Activated CD4-positive, CD25-positive, alpha-beta regulatory T cell (primary cell): ENCODE results near the gene STARD4.

Experiments used
- DNase-seq, 4 experiments: peaks; one replicate each; lab custom pipeline; 2025; lab: John Stamatoyannopoulos, UW

STARD4 gene

GRCh38 chr5:111472096-111472495 lies 40.2 kb downstream of the STARD4 start:
- DNase-seq, result no peak

DNA sequence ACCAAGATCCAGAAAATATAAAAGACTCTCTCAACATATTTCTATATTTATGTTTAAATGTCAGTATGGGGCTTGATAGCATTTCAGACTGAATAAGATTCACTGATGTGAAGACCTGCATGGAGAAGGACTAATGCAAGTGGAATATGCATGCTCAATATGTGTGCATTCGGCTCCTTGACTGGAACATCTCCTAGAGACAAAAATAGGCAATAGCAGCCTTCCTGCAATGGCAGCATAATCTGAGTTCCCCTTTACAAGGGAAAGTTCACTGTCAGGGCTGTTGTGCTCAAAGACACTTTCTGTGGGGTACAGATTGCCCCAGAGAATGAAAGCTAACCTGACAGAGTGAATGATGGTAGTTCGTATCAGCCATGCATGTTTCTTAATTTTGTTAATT lies 42.4 kb downstream of the STARD4 start:
- DNase-seq, result no peak

DNA sequence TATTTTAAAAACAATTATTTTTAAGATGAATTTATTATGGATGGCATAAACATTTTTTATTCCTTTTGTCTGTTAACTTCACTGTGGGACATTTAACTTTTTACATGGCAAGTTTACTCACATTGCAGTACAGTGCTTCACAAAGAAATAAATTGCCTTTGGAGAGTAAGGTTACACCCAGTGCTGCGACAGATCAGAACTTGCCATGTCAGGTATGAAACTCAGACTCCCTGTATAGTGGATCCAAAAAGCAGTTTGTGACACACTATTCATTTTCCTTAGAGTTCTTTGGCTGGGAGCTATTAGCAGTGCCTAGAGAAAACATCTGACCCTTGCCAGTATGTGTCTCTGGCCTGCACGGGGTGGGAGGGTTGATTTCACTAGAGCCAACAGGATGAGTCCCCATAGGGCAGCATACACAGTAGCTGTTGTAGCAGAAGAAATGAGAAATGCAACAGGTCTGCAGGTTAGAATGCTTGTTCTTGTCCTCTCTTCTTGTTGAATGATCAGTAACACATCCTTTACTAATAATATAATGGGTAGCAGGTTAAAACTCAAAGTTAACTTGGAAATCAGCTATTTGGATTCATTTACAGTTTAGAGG lies 42.9 kb downstream of the STARD4 start:
- no peak for DNase-seq

- peak in 1 of 4 experiments; percentile 1 for DNase-seq
Observed at GRCh38 chr5:111463311-111463710, 49.0 kb downstream of the STARD4 start.

DNA sequence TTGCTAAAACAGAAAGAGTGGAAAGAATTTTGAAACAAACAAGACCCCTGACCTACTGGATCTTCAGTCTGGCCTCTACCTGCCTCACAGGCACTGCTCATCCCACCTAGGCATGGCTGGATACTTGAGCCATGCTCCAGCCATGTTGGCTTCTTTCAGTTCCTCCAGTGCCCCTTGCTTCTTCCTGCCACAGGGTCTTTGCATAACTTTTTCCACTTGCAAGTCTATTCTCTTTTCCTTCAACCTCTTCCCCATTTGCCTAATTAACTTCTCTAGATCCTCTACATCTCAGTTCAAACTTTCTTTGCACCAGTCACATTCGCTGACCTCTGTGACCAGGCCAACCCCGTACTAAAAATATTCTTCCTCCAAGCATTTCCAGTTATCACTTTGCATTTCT lies 50.4 kb downstream of the STARD4 start:
- DNase-seq, result no peak

- no peak for DNase-seq
Observed at GRCh38 chr5:111461255-111461671, 51.1 kb downstream of the STARD4 start.

GRCh38 chr5:111454776-111455175 lies 57.6 kb downstream of the STARD4 start:
- no peak for DNase-seq

DNA sequence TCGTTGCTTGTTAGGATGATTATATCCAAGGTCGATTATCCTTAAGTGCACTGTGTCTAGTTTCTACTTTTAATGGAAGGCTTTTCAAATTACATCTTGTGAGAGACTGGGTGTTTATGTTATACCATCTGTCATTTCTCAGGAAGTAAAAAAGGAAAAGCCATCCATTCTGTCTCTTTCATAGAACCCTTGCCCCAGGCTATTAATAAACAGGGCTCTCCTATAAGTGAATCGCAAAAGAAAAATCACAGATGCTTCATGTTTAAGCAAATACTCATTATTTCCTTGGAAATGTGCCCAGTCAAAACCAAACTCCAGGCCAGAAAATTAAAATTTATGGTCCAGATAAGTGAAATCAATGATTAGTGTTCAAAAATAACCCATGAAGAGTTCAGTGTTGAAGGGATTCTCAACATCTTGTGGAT lies 58.1 kb downstream of the STARD4 start:
- DNase-seq, result no peak

DNA sequence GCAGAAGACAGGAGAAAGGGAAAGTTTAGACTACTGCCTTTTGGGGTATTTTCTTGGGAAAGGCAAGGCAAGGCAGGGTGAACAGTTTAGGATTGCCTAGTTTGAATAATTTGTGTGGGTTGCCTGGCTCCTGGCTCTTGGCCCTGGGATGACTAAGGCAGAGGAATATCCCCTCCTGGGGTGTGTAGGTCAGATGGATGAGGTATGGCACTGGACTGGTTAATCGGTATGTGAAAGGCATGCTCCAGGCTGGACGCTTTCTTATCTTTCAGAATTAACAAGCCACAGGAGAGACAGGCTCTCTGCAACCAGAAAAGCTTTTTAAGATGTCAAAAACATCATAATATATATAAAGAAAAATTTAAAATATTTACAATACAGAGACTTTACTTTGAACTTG lies 58.6 kb downstream of the STARD4 start:
- DNase-seq, result no peak

GRCh38 chr5:111453295-111453694 lies 59.0 kb downstream of the STARD4 start:
- no peak for DNase-seq

GRCh38 chr5:111447822-111448221 lies 64.5 kb downstream of the STARD4 start:
- no peak for DNase-seq

DNA sequence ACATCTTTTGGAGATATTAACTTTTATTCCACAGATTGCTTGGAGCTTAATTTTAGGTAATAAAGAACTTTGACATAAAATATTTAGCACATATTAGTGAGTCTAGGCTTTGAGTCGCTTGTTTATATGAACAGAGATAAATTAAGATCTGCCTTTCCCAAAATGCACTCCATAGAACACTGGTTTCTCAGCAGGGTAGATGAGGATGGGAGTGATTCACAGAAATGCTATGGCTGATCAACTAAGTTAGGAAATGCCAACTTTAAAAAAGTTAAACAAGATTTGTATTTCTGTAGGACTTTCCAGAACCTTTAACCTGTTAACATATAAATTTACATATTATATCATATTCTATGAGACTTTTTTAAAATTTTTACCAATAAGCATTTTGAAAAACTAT lies 65.2 kb downstream of the STARD4 start:
- DNase-seq, result no peak
